Lower leg skin (tissue), 3 donors: Measurements from ENCODE around the gene CCDC9B.

ENCODE experiments used
- CTCF ChIP-seq, 3 donors: fragments of 450-650 bp; IDR thresholded peaks; one replicate each; pipeline ENCODE4 v1.5.1; 2016; ENCODE audit warnings: antibody characterized with exemption in 3 of 3, mild to moderate bottlenecking in 3 of 3, moderate library complexity in 2 of 3
- POLR2A ChIP-seq, 2 donors: fragments of 450-650 bp; IDR thresholded peaks; one replicate each; pipeline ENCODE4 v1.6.1; 2016 to 2017; ENCODE audit warnings: antibody characterized with exemption in 2 of 2, mild to moderate bottlenecking in 1 of 2, moderate library complexity in 1 of 2

GRCh38 chr15:40300367-40300766 is 40.4 kb downstream of the CCDC9B start:
- TF ChIP-seq CTCF (IDR thresholded peaks at IDR 0.05) (no peak), POLR2A (IDR thresholded peaks at IDR 0.05) (no peak)
